ENCODE measurements around the gene ATL1.

GRCh38 chr14:50533241-50533705, 26.7 kb upstream of the ATL1 start:
- no peak for TF ChIP-seq BHLHE40 (IDR thresholded peaks at IDR 0.05; ENCODE audit: borderline replicate concordance)
- no peak for TF ChIP-seq SP1 (IDR thresholded peaks at IDR 0.05)
- TF ChIP-seq L3MBTL2 (conservative IDR thresholded peaks at IDR 0.05), result no peak
- no peak for TF ChIP-seq PKNOX1 (IDR thresholded peaks at IDR 0.05)
- no peak for TF ChIP-seq FOXM1 (IDR thresholded peaks at IDR 0.05; ENCODE audit: borderline replicate concordance)
- TF ChIP-seq TARDBP (IDR thresholded peaks at IDR 0.05), result no peak
- no peak for TF ChIP-seq ARNT (IDR thresholded peaks at IDR 0.05)
- no peak for TF ChIP-seq SUZ12 (IDR thresholded peaks at IDR 0.05)
- TF ChIP-seq FOXA1 (IDR thresholded peaks at IDR 0.05), result no peak

All from HEK293T (cell line).